Activated CD4-positive, alpha-beta T cell treated with anti-CD3 and anti-CD28 coated beads, Interleukin-2, amount 10 ng/mL, durations not matched to agents 7 days and 5 days (primary cell): ENCODE results near the gene CAMK2G. TPM values are rescaled to one million over a fixed set of nuclear protein-coding genes. Genes with fewer than 3 reads are reported as not detected.

Experiments used
- CTCF ChIA-PET: fragments of 350-600 bp; sonication (Branson Sonifier 250); formaldehyde crosslinking; loops from one replicate; lab custom pipeline; 2021; ENCODE audit warnings: antibody characterized with exemption; lab: Charles Lee
- POLR2A ChIA-PET: fragments of 350-600 bp; sonication (Branson Sonifier 250); formaldehyde crosslinking; loops from one replicate; lab custom pipeline; 2021; ENCODE audit warnings: antibody characterized with exemption; lab: Charles Lee
- DNase-seq: peaks from one replicate; pipeline ENCODE4 v3.0.0-alpha.2; 2020
- H3K27ac Mint-ChIP-seq: one replicate; pipeline ENCODE4 v1.8.0; 2021; ENCODE audit warnings: mild to moderate bottlenecking, moderate library complexity, mixed read lengths
- H3K27me3 Mint-ChIP-seq: one replicate; pipeline ENCODE4 v1.8.0; 2021; ENCODE audit warnings: mixed read lengths
- H3K36me3 Mint-ChIP-seq: one replicate; pipeline ENCODE4 v1.8.0; 2021; ENCODE audit warnings: low read depth, mixed read lengths
- H3K4me1 Mint-ChIP-seq: one replicate; pipeline ENCODE4 v1.8.0; 2021; ENCODE audit warnings: mixed read lengths
- H3K4me3 Mint-ChIP-seq: one replicate; pipeline ENCODE4 v1.8.0; 2021; ENCODE audit warnings: mild to moderate bottlenecking, moderate library complexity, mixed read lengths
- H3K9me3 Mint-ChIP-seq: one replicate; pipeline ENCODE4 v1.8.0; 2021; ENCODE audit warnings: mixed read lengths
- total RNA-seq, 2 experiments: library from RNA; stranded (reverse); gene quantifications; one replicate each; pipeline ENCODE4 v1.2.3, GENCODE V29; 2021

CAMK2G gene
- total RNA-seq, 2 experiments from 2014 or later = 54.4 to 55.8 TPM

GRCh38 chr10:73856261-73856660 is 18.1 kb downstream of the CAMK2G start:
- H3K27ac Mint-ChIP-seq = no peak overlapping the region
- H3K36me3 Mint-ChIP-seq = peaks cover 64% of the 10 kb centered on the region
- no peak overlapping the region for H3K4me3 Mint-ChIP-seq
- ChIA-PET CTCF (interaction anchor here (1.1 to 4.3 kb wide), 9 partner anchors 7 to 150 kb away, joined by 3 to 16 read pairs (median 4); no protein-coding TSS in a partner anchor), POLR2A (no interaction called here)
- H3K27me3 Mint-ChIP-seq = no peaks in the 10 kb centered on the region
- no peak for DNase-seq
- no peaks in the 10 kb centered on the region for H3K9me3 Mint-ChIP-seq
- H3K4me1 Mint-ChIP-seq = peaks cover 69% of the 10 kb centered on the region

- POLR2A ChIA-PET = interaction anchor here (0.5 kb wide), 1 partner anchor 171 kb away, joined by 4 read pairs; no protein-coding TSS in a partner anchor
- peaks cover 63% of the 10 kb centered on the region for H3K36me3 Mint-ChIP-seq
Observed at GRCh38 chr10:73855413-73855812, 18.9 kb downstream of the CAMK2G start.

GRCh38 chr10:73854310-73854709 is 20.0 kb downstream of the CAMK2G start:
- no peak for DNase-seq
- H3K4me3 Mint-ChIP-seq = no peak overlapping the region
- POLR2A ChIA-PET = no interaction called here
- peaks cover 59% of the 10 kb centered on the region for H3K36me3 Mint-ChIP-seq
- H3K27me3 Mint-ChIP-seq = no peaks in the 10 kb centered on the region
- peaks cover 61% of the 10 kb centered on the region for H3K4me1 Mint-ChIP-seq
- H3K9me3 Mint-ChIP-seq = no peaks in the 10 kb centered on the region
- no peak overlapping the region for H3K27ac Mint-ChIP-seq
- CTCF ChIA-PET = interaction anchor here (0.9 to 11.6 kb wide), 3 partner anchors 10 to 140 kb away, joined by 4 to 212 read pairs (median 5); partner anchors contain the start of gene CAMK2G

More at GRCh38 chr10:73855413-73855812, 18.9 kb downstream of the CAMK2G start:
- Mint-ChIP-seq H3K4me1 (peaks cover 64% of the 10 kb centered on the region), H3K27ac (peak overlapping the region; percentile 60), H3K9me3 (no peaks in the 10 kb centered on the region), H3K4me3 (no peak overlapping the region), H3K27me3 (no peaks in the 10 kb centered on the region)
- CTCF ChIA-PET = interaction anchor here (0.6 to 2.3 kb wide), 8 partner anchors 11 to 730 kb away, joined by 3 to 9 read pairs (median 4); no protein-coding TSS in a partner anchor
- no peak for DNase-seq

- H3K9me3 Mint-ChIP-seq = no peaks in the 10 kb centered on the region
- DNase-seq = no peak
- no peaks in the 10 kb centered on the region for H3K27me3 Mint-ChIP-seq
- peaks cover 61% of the 10 kb centered on the region for H3K36me3 Mint-ChIP-seq
- H3K4me1 Mint-ChIP-seq = peaks cover 60% of the 10 kb centered on the region
- H3K4me3 Mint-ChIP-seq = no peak overlapping the region
- POLR2A ChIA-PET = no interaction called here
- CTCF ChIA-PET = interaction anchor here (0.6 to 11.6 kb wide), 6 partner anchors 9 to 87 kb away, joined by 3 to 212 read pairs (median 10); partner anchors contain the start of gene CAMK2G
- H3K27ac Mint-ChIP-seq = no peak overlapping the region
Observed at GRCh38 chr10:73853196-73853595, 21.2 kb downstream of the CAMK2G start.

GRCh38 chr10:73850863-73851461 is 23.4 kb downstream of the CAMK2G start:
- no peak overlapping the region for H3K4me3 Mint-ChIP-seq
- peaks cover 38% of the 10 kb centered on the region for H3K4me1 Mint-ChIP-seq
- H3K9me3 Mint-ChIP-seq = no peaks in the 10 kb centered on the region
- no peak overlapping the region for H3K27ac Mint-ChIP-seq
- CTCF ChIA-PET = interaction anchor here (1.2 to 11.6 kb wide), 6 partner anchors 12 to 141 kb away, joined by 3 to 212 read pairs (median 14); partner anchors contain the start of gene CAMK2G
- H3K36me3 Mint-ChIP-seq = peaks cover 70% of the 10 kb centered on the region
- DNase-seq = no peak
- POLR2A ChIA-PET = interaction anchor here (0.7 kb wide), 1 partner anchor 225 kb away, joined by 3 read pairs; no protein-coding TSS in a partner anchor
- H3K27me3 Mint-ChIP-seq = no peaks in the 10 kb centered on the region

GRCh38 chr10:73850211-73850610 is 24.1 kb downstream of the CAMK2G start:
- H3K27me3 Mint-ChIP-seq = no peaks in the 10 kb centered on the region
- POLR2A ChIA-PET = interaction anchor here (1.1 kb wide), 1 partner anchor 30 kb away, joined by 4 read pairs; no protein-coding TSS in a partner anchor
- H3K4me1 Mint-ChIP-seq = peaks cover 32% of the 10 kb centered on the region
- DNase-seq = no peak
- CTCF ChIA-PET = interaction anchor here (0.6 to 11.6 kb wide), 18 partner anchors 8 to 1139 kb away, joined by 3 to 212 read pairs (median 4); partner anchors contain the start of gene CAMK2G
- H3K27ac Mint-ChIP-seq = no peak overlapping the region
- peaks cover 68% of the 10 kb centered on the region for H3K36me3 Mint-ChIP-seq
- H3K9me3 Mint-ChIP-seq = no peaks in the 10 kb centered on the region
- H3K4me3 Mint-ChIP-seq = no peak overlapping the region

GRCh38 chr10:73848821-73849489 is 25.4 kb downstream of the CAMK2G start:
- H3K9me3 Mint-ChIP-seq = no peaks in the 10 kb centered on the region
- H3K36me3 Mint-ChIP-seq = peaks cover 68% of the 10 kb centered on the region
- ChIA-PET CTCF (interaction anchor here (0.8 to 11.6 kb wide), 14 partner anchors 10 to 94 kb away, joined by 3 to 212 read pairs (median 5); partner anchors contain the start of gene CAMK2G), POLR2A (interaction anchor here (1.1 kb wide), 1 partner anchor 31 kb away, joined by 4 read pairs; no protein-coding TSS in a partner anchor)
- H3K4me1 Mint-ChIP-seq = peaks cover 24% of the 10 kb centered on the region
- peak overlapping the region; percentile 73 for H3K27ac Mint-ChIP-seq
- H3K27me3 Mint-ChIP-seq = no peaks in the 10 kb centered on the region
- peak; percentile 93 for DNase-seq
- H3K4me3 Mint-ChIP-seq = no peak overlapping the region

- ChIA-PET POLR2A (interaction anchor here (0.6 kb wide), 1 partner anchor 33 kb away, joined by 4 read pairs; no protein-coding TSS in a partner anchor), CTCF (interaction anchor here (0.9 to 11.6 kb wide), 8 partner anchors 12 to 96 kb away, joined by 3 to 212 read pairs (median 3); partner anchors contain the start of gene CAMK2G)
- Mint-ChIP-seq H3K9me3 (no peaks in the 10 kb centered on the region), H3K27me3 (no peaks in the 10 kb centered on the region), H3K36me3 (peaks cover 61% of the 10 kb centered on the region), H3K27ac (peak overlapping the region; percentile 13), H3K4me3 (no peak overlapping the region), H3K4me1 (peaks cover 18% of the 10 kb centered on the region)
- DNase-seq = no peak
Observed at GRCh38 chr10:73847031-73847430, 27.3 kb downstream of the CAMK2G start.

- H3K4me3 Mint-ChIP-seq = no peak overlapping the region
- H3K4me1 Mint-ChIP-seq = no peaks in the 10 kb centered on the region
- peaks cover 51% of the 10 kb centered on the region for H3K36me3 Mint-ChIP-seq
- no peak for DNase-seq
- CTCF ChIA-PET = interaction anchor here (11.6 kb wide), 1 partner anchor 35 kb away, joined by 212 read pairs; the partner anchor contains the start of gene CAMK2G
- no peak overlapping the region for H3K27ac Mint-ChIP-seq
- POLR2A ChIA-PET = no interaction called here
- H3K9me3 Mint-ChIP-seq = no peaks in the 10 kb centered on the region
- no peaks in the 10 kb centered on the region for H3K27me3 Mint-ChIP-seq
Observed at GRCh38 chr10:73843261-73843660, 31.1 kb downstream of the CAMK2G start.

GRCh38 chr10:73842349-73842748 is 32.0 kb downstream of the CAMK2G start:
- CTCF ChIA-PET = interaction anchor here (0.6 kb wide), 1 partner anchor 105 kb away, joined by 4 read pairs; no protein-coding TSS in a partner anchor
- Mint-ChIP-seq H3K27ac (no peak overlapping the region), H3K36me3 (peaks cover 42% of the 10 kb centered on the region), H3K27me3 (no peaks in the 10 kb centered on the region), H3K9me3 (no peaks in the 10 kb centered on the region), H3K4me1 (no peaks in the 10 kb centered on the region), H3K4me3 (no peak overlapping the region)
- POLR2A ChIA-PET = no interaction called here
- no peak for DNase-seq

- H3K4me3 Mint-ChIP-seq = no peak overlapping the region
- H3K36me3 Mint-ChIP-seq = peaks cover 36% of the 10 kb centered on the region
- no peaks in the 10 kb centered on the region for H3K9me3 Mint-ChIP-seq
- H3K4me1 Mint-ChIP-seq = no peaks in the 10 kb centered on the region
- no peak overlapping the region for H3K27ac Mint-ChIP-seq
- DNase-seq = no peak
- POLR2A ChIA-PET = no interaction called here
- CTCF ChIA-PET = interaction anchor here (1.6 kb wide), 1 partner anchor 24 kb away, joined by 5 read pairs; no protein-coding TSS in a partner anchor
- H3K27me3 Mint-ChIP-seq = no peaks in the 10 kb centered on the region
Observed at GRCh38 chr10:73841526-73842285, 32.6 kb downstream of the CAMK2G start.

- ChIA-PET POLR2A (no interaction called here), CTCF (interaction anchor here (0.5 to 1.6 kb wide), 3 partner anchors 24 to 1176 kb away, joined by 3 to 7 read pairs (median 5); no protein-coding TSS in a partner anchor)
- H3K9me3 Mint-ChIP-seq = no peaks in the 10 kb centered on the region
- peaks cover 29% of the 10 kb centered on the region for H3K36me3 Mint-ChIP-seq
- no peak overlapping the region for H3K4me3 Mint-ChIP-seq
- H3K27me3 Mint-ChIP-seq = no peaks in the 10 kb centered on the region
- no peak for DNase-seq
- H3K4me1 Mint-ChIP-seq = no peaks in the 10 kb centered on the region
- no peak overlapping the region for H3K27ac Mint-ChIP-seq
Observed at GRCh38 chr10:73841061-73841421, 33.3 kb downstream of the CAMK2G start.
